Panc1 (cell line): ENCODE results near the gene TCF3. TPM values are rescaled to one million over a fixed set of nuclear protein-coding genes. Genes with fewer than 3 reads are reported as not detected.

ENCODE experiments used
- ATAC-seq: fragments of 200-7000 bp; cut with Tn5 transposase; 2 replicates; pipeline ENCODE4 v1.9.1; 2020; ENCODE audit warnings: mild to moderate bottlenecking, moderate library complexity
- BruUV-seq: library from RNA; stranded (reverse); fragments of 400-500 nt; replicated peaks from 2 replicates; lab custom pipeline; 2021; lab: Mats Ljungman, UMichigan
- CTCF ChIA-PET: fragments of 300-600 bp; sonication (Branson Sonifier 250); formaldehyde crosslinking; loops from one replicate; lab custom pipeline; 2022; ENCODE audit warnings: antibody characterized with exemption; lab: Charles Lee
- POLR2A ChIA-PET: fragments of 300-600 bp; sonication (Branson Sonifier 250); formaldehyde crosslinking; loops from one replicate; lab custom pipeline; 2022; ENCODE audit warnings: antibody characterized with exemption; lab: Charles Lee
- DNase-seq: peaks from one replicate; pipeline ENCODE4 v3.0.0-alpha.2; 2010; ENCODE audit warnings: low read depth, low spot score
- H3K27ac ChIP-seq: 2 replicates; pipeline ENCODE4 v1.5.1; 2011; ENCODE audit warnings: mild to moderate bottlenecking, low read length, inconsistent platforms
- H3K27me3 ChIP-seq: fragments of 200-500 bp; sonication (Bioruptor generic); 2 replicates; pipeline ENCODE4 v1.6.0; 2014; ENCODE audit warnings: low read length, inconsistent platforms; ENCODE audit not compliant: control insufficient read depth, insufficient read depth
- H3K36me3 ChIP-seq: fragments of 200-500 bp; sonication (Bioruptor generic); 2 replicates; pipeline ENCODE4 v1.5.1; 2014; ENCODE audit warnings: inconsistent platforms, mild to moderate bottlenecking, low read length, moderate library complexity; ENCODE audit not compliant: control insufficient read depth, insufficient read depth
- H3K4me1 ChIP-seq: 2 replicates; pipeline ENCODE4 v1.5.1; 2011; ENCODE audit warnings: inconsistent platforms, mild to moderate bottlenecking, low read length, moderate library complexity; ENCODE audit not compliant: control insufficient read depth, insufficient read depth
- H3K4me3 ChIP-seq, 2 experiments: 2 replicates each; pipeline ENCODE4 v1.5.1; 2011 to 2012; ENCODE audit warnings: low read depth in 2 of 2, low read length in 2 of 2, mild to moderate bottlenecking in 2 of 2, inconsistent platforms in 1 of 2, moderate library complexity in 1 of 2
- H3K9me3 ChIP-seq: fragments of 200-500 bp; sonication (Bioruptor generic); 2 replicates; pipeline ENCODE4 v1.5.1; 2014; ENCODE audit warnings: low read depth, mild to moderate bottlenecking, inconsistent platforms, low read length, moderate library complexity; ENCODE audit not compliant: control insufficient read depth, insufficient read depth
- POLR2AphosphoS5 ChIP-seq: IDR thresholded peaks from 2 replicates; pipeline ENCODE4 v1.6.1; 2012; ENCODE audit warnings: mild to moderate bottlenecking, low read depth, low read length, moderate library complexity
- SIN3A ChIP-seq: IDR thresholded peaks from 2 replicates; pipeline ENCODE4 v1.6.1; 2012; ENCODE audit warnings: low read depth, mild to moderate bottlenecking, low read length, moderate library complexity, borderline replicate concordance; ENCODE audit not compliant: insufficient read depth
- TCF7L2 ChIP-seq: IDR thresholded peaks from 2 replicates; pipeline ENCODE4 v1.6.1; 2011; ENCODE audit warnings: mild to moderate bottlenecking, low read depth, low read length, inconsistent platforms
- in situ Hi-C: cut with HindIII; loops from 2 replicates; pipeline ENCODE4 v1.10.0; 2016; ENCODE audit warnings: low sequenced_read_pairs, low pct_unique_long_range_greater_than_20kb
- intact Hi-C: fragments of 100-400 bp; cut with micrococcal nuclease; formaldehyde crosslinking; loops from one replicate; pipeline ENCODE4 v1.10.0; 2022; ENCODE audit not compliant: unreplicated experiment
- total RNA-seq: library from RNA; stranded (reverse); gene quantifications from one replicate; pipeline ENCODE4 v1.2.1, GENCODE V29; 2021; ENCODE audit not compliant: unreplicated experiment
- TF ChIP-seq, protein P1 (sequence below): fragments of 450-650 bp; IDR thresholded peaks from 2 replicates; pipeline ENCODE4 v1.5.1; 2017; ENCODE audit warnings: mild to moderate bottlenecking
- TF ChIP-seq, protein P2 (sequence below), 2 experiments: IDR thresholded peaks; 2 replicates each; pipeline ENCODE4 v1.6.1; 2011 to 2012; ENCODE audit warnings: low read depth in 2 of 2, control low read depth in 1 of 2, low read length in 1 of 2, mild to moderate bottlenecking in 1 of 2, moderate library complexity in 1 of 2; ENCODE audit not compliant: insufficient read depth in 1 of 2

Gene TCF3
- total RNA-seq, 1 experiment from 2014 or later: 175 TPM

DNA sequence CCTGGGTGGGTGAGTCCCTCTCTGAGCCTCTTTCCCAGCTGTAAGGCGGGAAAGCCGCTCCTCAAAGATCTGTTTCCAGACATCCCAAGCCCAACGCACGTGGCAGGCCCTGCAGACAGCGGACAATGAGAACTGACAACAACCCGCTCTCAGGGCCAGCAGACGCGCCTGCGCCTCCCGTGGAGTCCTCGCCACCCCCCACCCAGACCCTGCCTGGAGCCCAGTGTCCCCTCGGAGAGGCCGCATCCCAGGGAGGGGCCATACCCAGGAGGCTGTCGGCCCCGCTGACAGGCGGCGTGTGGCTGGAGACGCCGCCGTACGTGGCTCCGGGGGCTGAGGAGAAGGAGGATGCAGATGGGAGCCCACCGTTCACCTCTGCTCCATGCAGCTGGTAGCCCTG is 30.8 kb downstream of the TCF3 start:
- POLR2A ChIA-PET: interaction anchor here (0.6 kb wide), 1 partner anchor 878 kb away, joined by 9 read pairs; no protein-coding TSS in a partner anchor

DNA sequence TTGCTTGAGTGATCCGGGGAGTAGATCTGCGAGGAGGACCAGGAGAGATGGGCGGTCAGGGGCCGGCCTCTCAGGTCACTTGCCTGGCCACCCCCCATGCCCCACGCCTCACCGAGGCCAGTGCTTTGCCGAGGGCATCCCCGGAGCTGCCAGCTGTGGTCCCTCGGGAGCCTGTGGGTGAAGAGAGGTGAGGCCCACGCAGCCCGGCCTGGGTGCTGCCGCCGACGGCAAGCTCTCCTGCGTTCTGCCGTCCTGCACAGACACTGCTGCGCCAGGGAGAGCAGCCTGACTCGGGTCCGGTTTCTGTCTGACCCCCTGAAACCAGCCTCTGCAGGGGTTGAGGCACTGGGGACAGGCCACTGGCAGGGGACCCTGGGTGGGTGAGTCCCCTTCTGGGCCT is 31.4 kb downstream of the TCF3 start:
- in situ Hi-C loops (no loop called here), intact Hi-C loops (no loop called here)
- Histone ChIP-seq H3K4me1 (no peaks in the 10 kb centered on the region), H3K4me3 (no peak overlapping the region), H3K36me3 (no peaks in the 10 kb centered on the region), H3K27me3 (no peaks in the 10 kb centered on the region), H3K27ac (no peak overlapping the region), H3K9me3 (no peaks in the 10 kb centered on the region)
- TF ChIP-seq, protein P1, sequence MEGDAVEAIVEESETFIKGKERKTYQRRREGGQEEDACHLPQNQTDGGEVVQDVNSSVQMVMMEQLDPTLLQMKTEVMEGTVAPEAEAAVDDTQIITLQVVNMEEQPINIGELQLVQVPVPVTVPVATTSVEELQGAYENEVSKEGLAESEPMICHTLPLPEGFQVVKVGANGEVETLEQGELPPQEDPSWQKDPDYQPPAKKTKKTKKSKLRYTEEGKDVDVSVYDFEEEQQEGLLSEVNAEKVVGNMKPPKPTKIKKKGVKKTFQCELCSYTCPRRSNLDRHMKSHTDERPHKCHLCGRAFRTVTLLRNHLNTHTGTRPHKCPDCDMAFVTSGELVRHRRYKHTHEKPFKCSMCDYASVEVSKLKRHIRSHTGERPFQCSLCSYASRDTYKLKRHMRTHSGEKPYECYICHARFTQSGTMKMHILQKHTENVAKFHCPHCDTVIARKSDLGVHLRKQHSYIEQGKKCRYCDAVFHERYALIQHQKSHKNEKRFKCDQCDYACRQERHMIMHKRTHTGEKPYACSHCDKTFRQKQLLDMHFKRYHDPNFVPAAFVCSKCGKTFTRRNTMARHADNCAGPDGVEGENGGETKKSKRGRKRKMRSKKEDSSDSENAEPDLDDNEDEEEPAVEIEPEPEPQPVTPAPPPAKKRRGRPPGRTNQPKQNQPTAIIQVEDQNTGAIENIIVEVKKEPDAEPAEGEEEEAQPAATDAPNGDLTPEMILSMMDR: no peak
- TF ChIP-seq POLR2AphosphoS5: no peak
- TF ChIP-seq, protein P2, sequence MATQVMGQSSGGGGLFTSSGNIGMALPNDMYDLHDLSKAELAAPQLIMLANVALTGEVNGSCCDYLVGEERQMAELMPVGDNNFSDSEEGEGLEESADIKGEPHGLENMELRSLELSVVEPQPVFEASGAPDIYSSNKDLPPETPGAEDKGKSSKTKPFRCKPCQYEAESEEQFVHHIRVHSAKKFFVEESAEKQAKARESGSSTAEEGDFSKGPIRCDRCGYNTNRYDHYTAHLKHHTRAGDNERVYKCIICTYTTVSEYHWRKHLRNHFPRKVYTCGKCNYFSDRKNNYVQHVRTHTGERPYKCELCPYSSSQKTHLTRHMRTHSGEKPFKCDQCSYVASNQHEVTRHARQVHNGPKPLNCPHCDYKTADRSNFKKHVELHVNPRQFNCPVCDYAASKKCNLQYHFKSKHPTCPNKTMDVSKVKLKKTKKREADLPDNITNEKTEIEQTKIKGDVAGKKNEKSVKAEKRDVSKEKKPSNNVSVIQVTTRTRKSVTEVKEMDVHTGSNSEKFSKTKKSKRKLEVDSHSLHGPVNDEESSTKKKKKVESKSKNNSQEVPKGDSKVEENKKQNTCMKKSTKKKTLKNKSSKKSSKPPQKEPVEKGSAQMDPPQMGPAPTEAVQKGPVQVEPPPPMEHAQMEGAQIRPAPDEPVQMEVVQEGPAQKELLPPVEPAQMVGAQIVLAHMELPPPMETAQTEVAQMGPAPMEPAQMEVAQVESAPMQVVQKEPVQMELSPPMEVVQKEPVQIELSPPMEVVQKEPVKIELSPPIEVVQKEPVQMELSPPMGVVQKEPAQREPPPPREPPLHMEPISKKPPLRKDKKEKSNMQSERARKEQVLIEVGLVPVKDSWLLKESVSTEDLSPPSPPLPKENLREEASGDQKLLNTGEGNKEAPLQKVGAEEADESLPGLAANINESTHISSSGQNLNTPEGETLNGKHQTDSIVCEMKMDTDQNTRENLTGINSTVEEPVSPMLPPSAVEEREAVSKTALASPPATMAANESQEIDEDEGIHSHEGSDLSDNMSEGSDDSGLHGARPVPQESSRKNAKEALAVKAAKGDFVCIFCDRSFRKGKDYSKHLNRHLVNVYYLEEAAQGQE (IDR thresholded peaks at IDR 0.05; ENCODE audit: insufficient read depth in 1 of 2, low read depth in 2 of 2, low read length in 1 of 2): no peak
- no peak for TF ChIP-seq TCF7L2
- TF ChIP-seq SIN3A: no peak
- no TSS peak for BruUV-seq
- DNase-seq (no peak), ATAC-seq (no peak)
- POLR2A ChIA-PET: no interaction called here
- CTCF ChIA-PET: no interaction called here

More for the DNA sequence above, 30.8 kb downstream of the TCF3 start:
- no peaks in the 10 kb centered on the region for H3K27me3 ChIP-seq
- BruUV-seq: no TSS peak
- no peak for ATAC-seq
- H3K9me3 ChIP-seq: no peaks in the 10 kb centered on the region
- CTCF ChIA-PET: no interaction called here
- H3K4me3 ChIP-seq: no peak overlapping the region
- no peak for DNase-seq
- no peaks in the 10 kb centered on the region for H3K36me3 ChIP-seq
- H3K4me1 ChIP-seq: no peaks in the 10 kb centered on the region
- H3K27ac ChIP-seq: no peak overlapping the region
- in situ Hi-C loops: no loop called here
- TF ChIP-seq TCF7L2: no peak
- TF ChIP-seq, protein P2 (IDR thresholded peaks at IDR 0.05; ENCODE audit: insufficient read depth in 1 of 2, low read depth in 2 of 2, low read length in 1 of 2): no peak
- TF ChIP-seq SIN3A: no peak
- TF ChIP-seq, protein P1: no peak
- TF ChIP-seq POLR2AphosphoS5: no peak
- intact Hi-C loops: no loop called here
